Omental fat pad (tissue), 4 donors: Measurements from ENCODE around the gene BEAN1. TPM values are rescaled to one million over a fixed set of nuclear protein-coding genes. Genes with fewer than 3 reads are reported as not detected.

Experiments used
- ATAC-seq: fragments of 150-250 bp; one replicate; pipeline ENCODE4 v1.9.1; 2016; ENCODE audit warnings: mild to moderate bottlenecking, moderate library complexity; ENCODE audit not compliant: low FRiP score
- DNase-seq: peaks from one replicate; pipeline ENCODE4 v3.0.0-alpha.2; 2019; ENCODE audit warnings: low spot score
- CTCF ChIP-seq, 3 donors: fragments of 450-650 bp; IDR thresholded peaks; one replicate each; pipeline ENCODE4 v1.5.1; 2016 to 2017; ENCODE audit warnings: antibody characterized with exemption in 3 of 3, mild to moderate bottlenecking in 3 of 3, moderate library complexity in 2 of 3
- total RNA-seq, 4 donors: library from RNA; depleted of rRNA; stranded (reverse); fragments of >200 nt; gene quantifications; one replicate each; pipeline ENCODE4 v1.1.0, GENCODE V29; 2016

Gene BEAN1
- total RNA-seq, 4 donors from 2014 or later: 0.94 to 2.2 (median 1.3) TPM; not detected in 1

DNA sequence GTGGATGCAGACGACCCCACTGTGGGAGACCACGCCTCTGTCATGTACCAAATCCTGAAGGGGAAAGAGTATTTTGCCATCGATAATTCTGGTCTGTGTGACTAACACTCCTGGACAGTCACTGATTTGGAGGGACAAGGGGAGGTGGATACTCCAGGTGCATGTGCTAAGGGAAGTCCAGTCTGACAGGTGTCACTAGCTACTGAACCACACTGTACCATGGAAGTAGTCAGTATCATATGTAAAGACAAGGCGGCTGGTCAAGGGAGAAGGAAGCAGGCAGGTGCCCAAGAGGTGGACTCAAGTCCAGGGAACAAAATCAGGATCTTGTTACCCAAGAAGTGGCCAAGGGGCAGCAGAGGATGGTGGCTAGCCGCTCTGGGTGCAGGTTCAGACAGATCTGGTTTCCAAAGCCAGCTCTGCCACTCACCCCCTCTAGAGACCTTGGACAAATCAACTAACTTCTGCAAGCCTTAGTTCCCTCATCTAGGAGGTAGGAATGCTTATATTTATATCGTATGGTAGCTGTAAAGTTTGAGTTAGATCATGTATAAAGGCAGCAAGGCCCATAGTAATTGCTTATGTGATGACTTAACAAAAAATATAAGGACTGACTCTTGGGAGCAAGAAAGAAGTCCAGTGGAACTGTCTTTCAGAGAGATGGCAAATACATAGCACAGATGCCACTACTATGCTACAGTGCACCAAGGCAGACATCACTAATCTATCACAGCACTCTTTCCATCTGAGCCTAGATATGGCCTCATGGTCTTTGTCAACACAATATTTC lies 38.5 kb upstream of the BEAN1 start:
- ATAC-seq (no peak), DNase-seq (no peak)
- TF ChIP-seq CTCF (IDR thresholded peaks at IDR 0.05): no peak

- no peak for DNase-seq
- TF ChIP-seq CTCF (IDR thresholded peaks at IDR 0.05): no peak
- no peak for ATAC-seq
These were observed 37.6 kb upstream of the BEAN1 start for GRCh38 chr16:66389256-66390176.

DNA sequence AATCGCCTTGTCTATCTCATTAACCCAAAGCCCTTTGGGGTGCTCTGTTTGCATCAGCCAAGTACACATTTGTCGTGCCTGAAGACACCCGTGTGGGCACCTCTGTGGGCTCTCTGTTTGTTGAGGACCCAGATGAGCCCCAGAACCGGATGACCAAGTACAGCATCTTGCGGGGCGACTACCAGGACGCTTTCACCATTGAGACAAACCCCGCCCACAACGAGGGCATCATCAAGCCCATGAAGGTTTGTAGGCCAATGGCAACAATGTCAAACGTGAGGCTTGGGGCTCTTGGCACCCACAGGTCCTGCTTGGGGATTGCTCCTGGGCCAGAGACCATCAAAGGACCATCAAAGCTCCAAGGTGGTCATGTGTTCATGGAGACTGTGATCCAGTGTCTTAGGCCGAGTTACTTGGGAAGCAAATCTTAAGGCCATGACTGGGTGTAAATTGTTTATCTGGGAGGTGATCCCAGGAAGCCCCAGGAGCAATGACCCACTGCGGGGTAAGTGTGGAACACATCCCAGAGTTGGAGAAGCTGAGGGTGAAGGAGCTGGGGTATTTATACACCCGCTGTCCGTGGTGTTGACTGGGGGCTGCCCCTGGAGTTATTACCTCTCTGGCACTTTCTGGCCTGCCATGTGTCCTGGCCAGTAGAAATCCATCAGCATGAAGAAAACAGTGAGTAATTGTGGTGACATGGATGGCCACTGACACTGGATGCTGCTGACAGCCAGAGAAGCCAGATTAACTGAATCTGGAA lies 36.6 kb upstream of the BEAN1 start:
- DNase-seq: no peak
- ATAC-seq: no peak
- no peak for TF ChIP-seq CTCF (IDR thresholded peaks at IDR 0.05)

DNA sequence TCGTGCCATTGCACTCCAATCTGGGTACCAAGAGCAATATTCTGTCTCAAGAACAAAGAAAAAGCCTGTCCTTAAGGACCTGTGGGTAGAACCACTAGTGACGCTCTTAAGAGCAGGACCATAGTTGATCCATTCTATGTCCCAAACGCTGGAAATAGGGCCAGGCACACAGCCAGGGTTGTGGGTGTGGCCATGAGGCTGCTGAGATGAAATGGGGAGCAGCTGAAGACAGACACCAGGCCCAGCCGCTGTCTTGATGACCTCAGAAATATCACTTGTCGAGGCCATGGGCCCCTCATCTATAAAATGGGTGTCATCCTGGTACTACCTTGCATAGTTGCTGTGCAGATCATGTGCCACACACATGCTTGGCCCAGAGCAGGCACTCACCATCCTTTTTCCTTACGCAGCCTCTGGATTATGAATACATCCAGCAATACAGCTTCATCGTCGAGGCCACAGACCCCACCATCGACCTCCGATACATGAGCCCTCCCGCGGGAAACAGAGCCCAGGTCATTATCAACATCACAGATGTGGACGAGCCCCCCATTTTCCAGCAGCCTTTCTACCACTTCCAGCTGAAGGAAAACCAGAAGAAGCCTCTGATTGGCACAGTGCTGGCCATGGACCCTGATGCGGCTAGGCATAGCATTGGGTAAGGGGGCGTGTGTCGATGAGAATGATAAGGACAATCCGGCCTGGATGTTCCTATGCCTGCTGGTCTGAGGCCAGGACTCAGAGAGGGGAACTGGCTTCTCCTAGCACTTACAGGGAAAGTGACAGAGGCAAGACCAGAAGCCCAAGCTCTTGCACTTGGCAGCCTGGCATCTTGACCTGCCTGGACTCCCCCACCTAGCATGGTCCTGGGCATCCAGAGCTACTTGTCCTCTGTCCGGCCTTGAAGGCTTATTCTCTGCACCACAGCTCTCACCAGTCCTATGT lies 35.1 kb upstream of the BEAN1 start:
- DNase-seq: no peak
- no peak for ATAC-seq

DNA sequence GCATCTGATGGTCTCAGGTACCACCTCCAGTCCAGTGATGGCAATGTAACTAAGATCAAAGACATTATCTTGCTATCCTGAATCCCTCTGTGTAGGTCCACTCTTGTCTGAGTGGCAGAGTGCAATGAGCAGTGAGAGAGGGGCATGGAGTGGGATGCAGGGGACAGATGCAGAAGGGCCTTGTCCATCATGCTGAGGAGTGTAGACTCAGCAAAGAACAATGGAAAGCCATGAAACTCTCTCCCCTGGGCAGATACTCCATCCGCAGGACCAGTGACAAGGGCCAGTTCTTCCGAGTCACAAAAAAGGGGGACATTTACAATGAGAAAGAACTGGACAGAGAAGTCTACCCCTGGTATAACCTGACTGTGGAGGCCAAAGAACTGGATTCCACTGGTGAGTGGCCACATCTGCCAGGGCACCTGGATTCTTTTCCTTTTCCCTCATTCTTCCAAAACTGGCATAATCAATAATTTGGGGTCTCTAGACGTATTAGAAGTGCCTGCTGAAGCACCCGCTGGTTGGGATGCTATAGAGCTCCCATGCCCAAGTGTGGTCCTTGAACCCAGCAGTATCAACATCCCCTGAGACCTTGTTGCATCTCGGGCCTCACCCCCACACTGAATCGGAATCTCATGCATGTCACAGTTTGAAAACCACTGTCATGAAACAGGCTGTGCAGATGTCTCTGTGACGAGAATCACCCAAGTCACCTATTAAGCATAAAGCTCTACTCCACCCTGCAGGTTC lies 31.1 kb upstream of the BEAN1 start:
- ATAC-seq (no peak), DNase-seq (no peak)
- TF ChIP-seq CTCF (IDR thresholded peaks at IDR 0.05): no peak

More for the DNA sequence above, 35.1 kb upstream of the BEAN1 start:
- TF ChIP-seq CTCF (IDR thresholded peaks at IDR 0.05): no peak
